MM.1S (cell line): ENCODE results near the gene SLC51A.

ENCODE experiments used
- DNase-seq: peaks from one replicate; pipeline ENCODE4 v3.0.0-alpha.2; 2015
- H2AFZ ChIP-seq: fragments of 300-600 bp; sonication (generic); 2 replicates; pipeline ENCODE4 v1.6.0; 2016; ENCODE audit warnings: antibody characterized with exemption, low read length
- H3F3A ChIP-seq: fragments of 300-600 bp; sonication (generic); 2 replicates; pipeline ENCODE4 v1.6.1; 2016; ENCODE audit warnings: mild to moderate bottlenecking, antibody characterized with exemption, low read length, moderate library complexity, mixed read lengths; ENCODE audit not compliant: insufficient read depth
- H3K27ac ChIP-seq: fragments of 300-600 bp; sonication (generic); 2 replicates; pipeline ENCODE4 v1.5.1; 2016; ENCODE audit warnings: mild to moderate bottlenecking, low read length
- H3K27me3 ChIP-seq: fragments of 300-600 bp; sonication (generic); replicated peaks from 2 replicates; pipeline ENCODE4 v1.6.0; 2016; ENCODE audit warnings: low read length; ENCODE audit not compliant: insufficient read depth
- H3K36me3 ChIP-seq: fragments of 300-600 bp; sonication (generic); replicated peaks from 2 replicates; pipeline ENCODE4 v1.6.1; 2016; ENCODE audit warnings: mild to moderate bottlenecking, low read length, mixed read lengths; ENCODE audit not compliant: insufficient read depth
- H3K4me1 ChIP-seq: fragments of 300-600 bp; sonication (generic); 2 replicates; pipeline ENCODE4 v1.6.1; 2016; ENCODE audit warnings: low read length, mixed read lengths
- H3K4me2 ChIP-seq: fragments of 300-600 bp; sonication (generic); 2 replicates; pipeline ENCODE4 v1.6.0; 2016; ENCODE audit warnings: low read depth, low read length
- H3K4me3 ChIP-seq: fragments of 300-600 bp; sonication (generic); 2 replicates; pipeline ENCODE4 v1.5.1; 2016; ENCODE audit warnings: low read length, mixed read lengths
- H3K79me2 ChIP-seq: fragments of 300-600 bp; sonication (generic); 2 replicates; pipeline ENCODE4 v1.6.1; 2016; ENCODE audit warnings: mixed run types, low read length, mixed read lengths
- H3K9ac ChIP-seq: fragments of 300-600 bp; sonication (generic); 2 replicates; pipeline ENCODE4 v1.6.1; 2016; ENCODE audit warnings: low read length, mixed read lengths
- H3K9me2 ChIP-seq: fragments of 300-600 bp; sonication (generic); replicated peaks from 2 replicates; pipeline ENCODE4 v1.6.1; 2016; ENCODE audit warnings: mild to moderate bottlenecking, low read length, mixed read lengths; ENCODE audit not compliant: insufficient read depth
- H3K9me3 ChIP-seq: fragments of 300-600 bp; sonication (generic); replicated peaks from 2 replicates; pipeline ENCODE4 v1.6.1; 2016; ENCODE audit warnings: mild to moderate bottlenecking, low read length, mixed read lengths; ENCODE audit not compliant: insufficient read depth
- H4K20me1 ChIP-seq: fragments of 300-600 bp; sonication (generic); 2 replicates; pipeline ENCODE4 v1.6.1; 2016; ENCODE audit warnings: mild to moderate bottlenecking, low read length, moderate library complexity, mixed read lengths; ENCODE audit not compliant: insufficient read depth
- EZH2 ChIP-seq: fragments of 300-600 bp; sonication (generic); optimal IDR thresholded peaks from 2 replicates; pipeline ENCODE3; 2017; ENCODE audit warnings: low read depth, mild to moderate bottlenecking, antibody characterized with exemption, low read length, mixed read lengths
- EZH2phosphoT487 ChIP-seq: fragments of 300-600 bp; sonication (generic); IDR thresholded peaks from 2 replicates; pipeline ENCODE4 v1.6.1; 2018; ENCODE audit warnings: antibody characterized with exemption, low read length
- TF ChIP-seq, protein P1 (sequence below): fragments of 300-600 bp; sonication (generic); IDR thresholded peaks from 2 replicates; pipeline ENCODE4 v1.5.1; 2016; ENCODE audit warnings: antibody characterized with exemption, low read length, mixed read lengths

The SLC51A gene

DNA sequence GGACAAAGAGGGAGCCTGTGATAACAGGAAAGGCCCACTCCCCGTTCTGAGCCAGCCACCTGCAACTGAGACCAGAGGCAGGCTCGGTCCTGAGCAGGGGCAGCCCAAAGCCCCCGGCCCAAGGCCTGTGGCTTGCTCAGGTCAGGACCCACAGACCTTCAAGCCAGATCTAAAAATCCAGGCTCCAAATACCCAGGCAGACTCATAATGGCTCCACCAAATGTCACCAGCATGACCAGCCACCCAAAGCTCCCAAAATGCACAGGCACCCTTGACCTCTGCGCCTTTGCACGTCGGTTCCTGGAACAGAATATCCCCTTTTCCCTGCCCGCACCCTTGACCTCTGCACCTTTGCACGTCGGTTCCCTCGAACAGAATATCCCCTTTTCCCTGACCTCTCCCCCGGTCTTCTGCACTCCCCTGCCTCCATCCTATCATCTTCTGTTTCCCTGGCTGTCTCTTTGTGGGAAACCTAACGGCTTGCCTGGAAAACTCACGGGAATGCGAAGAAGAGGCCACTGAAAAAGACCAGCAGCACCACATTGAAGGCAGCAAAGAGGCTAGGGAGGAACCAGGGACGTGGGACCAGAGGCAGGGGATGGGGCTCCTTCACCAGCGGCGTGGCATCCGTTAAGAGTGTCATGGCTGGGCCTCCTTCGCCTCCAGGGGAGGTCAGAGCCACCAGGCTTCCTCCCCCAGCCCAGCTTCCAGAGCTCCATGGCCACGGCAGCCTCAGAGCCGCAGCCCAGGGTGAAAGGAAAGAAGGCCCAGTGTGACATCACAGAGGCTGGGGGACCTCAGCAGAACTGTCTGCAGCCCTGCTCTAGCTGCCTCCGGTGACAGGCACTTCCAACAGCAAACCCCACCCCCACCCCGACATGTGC lies 5.4 kb upstream of the SLC51A start, which contains the start of gene ZDHHC19:
TSS of gene ZDHHC19 (minus strand) at position 728 of the 884 bp plus-strand sequence. CDS start at position 643, 85 bp downstream.
- TF ChIP-seq, protein P1, sequence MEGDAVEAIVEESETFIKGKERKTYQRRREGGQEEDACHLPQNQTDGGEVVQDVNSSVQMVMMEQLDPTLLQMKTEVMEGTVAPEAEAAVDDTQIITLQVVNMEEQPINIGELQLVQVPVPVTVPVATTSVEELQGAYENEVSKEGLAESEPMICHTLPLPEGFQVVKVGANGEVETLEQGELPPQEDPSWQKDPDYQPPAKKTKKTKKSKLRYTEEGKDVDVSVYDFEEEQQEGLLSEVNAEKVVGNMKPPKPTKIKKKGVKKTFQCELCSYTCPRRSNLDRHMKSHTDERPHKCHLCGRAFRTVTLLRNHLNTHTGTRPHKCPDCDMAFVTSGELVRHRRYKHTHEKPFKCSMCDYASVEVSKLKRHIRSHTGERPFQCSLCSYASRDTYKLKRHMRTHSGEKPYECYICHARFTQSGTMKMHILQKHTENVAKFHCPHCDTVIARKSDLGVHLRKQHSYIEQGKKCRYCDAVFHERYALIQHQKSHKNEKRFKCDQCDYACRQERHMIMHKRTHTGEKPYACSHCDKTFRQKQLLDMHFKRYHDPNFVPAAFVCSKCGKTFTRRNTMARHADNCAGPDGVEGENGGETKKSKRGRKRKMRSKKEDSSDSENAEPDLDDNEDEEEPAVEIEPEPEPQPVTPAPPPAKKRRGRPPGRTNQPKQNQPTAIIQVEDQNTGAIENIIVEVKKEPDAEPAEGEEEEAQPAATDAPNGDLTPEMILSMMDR: no peak
- TF ChIP-seq EZH2phosphoT487 (no peak), EZH2 (no peak)
- Histone ChIP-seq H3K9me3 (no peaks in the 10 kb centered on the region), H3K4me2 (no peak within 1 kb of the TSS), H3K36me3 (no peaks in the 10 kb centered on the region), H3K9ac (no peak within 1 kb of the TSS), H3K27me3 (no peaks in the 10 kb centered on the region; the same call in 1 of the 2 replicates), H3K9me2 (no peaks in the 10 kb centered on the region), H2AFZ (no peak within 1 kb of the TSS), H3K4me3 (no peak within 1 kb of the TSS), H3K79me2 (no peaks in the 10 kb centered on the region), H3K4me1 (no peaks in the 10 kb centered on the region), H4K20me1 (no peaks in the 10 kb centered on the region), H3F3A (no peaks in the 10 kb centered on the region), H3K27ac (no peak within 1 kb of the TSS)
- no peak for DNase-seq

DNA sequence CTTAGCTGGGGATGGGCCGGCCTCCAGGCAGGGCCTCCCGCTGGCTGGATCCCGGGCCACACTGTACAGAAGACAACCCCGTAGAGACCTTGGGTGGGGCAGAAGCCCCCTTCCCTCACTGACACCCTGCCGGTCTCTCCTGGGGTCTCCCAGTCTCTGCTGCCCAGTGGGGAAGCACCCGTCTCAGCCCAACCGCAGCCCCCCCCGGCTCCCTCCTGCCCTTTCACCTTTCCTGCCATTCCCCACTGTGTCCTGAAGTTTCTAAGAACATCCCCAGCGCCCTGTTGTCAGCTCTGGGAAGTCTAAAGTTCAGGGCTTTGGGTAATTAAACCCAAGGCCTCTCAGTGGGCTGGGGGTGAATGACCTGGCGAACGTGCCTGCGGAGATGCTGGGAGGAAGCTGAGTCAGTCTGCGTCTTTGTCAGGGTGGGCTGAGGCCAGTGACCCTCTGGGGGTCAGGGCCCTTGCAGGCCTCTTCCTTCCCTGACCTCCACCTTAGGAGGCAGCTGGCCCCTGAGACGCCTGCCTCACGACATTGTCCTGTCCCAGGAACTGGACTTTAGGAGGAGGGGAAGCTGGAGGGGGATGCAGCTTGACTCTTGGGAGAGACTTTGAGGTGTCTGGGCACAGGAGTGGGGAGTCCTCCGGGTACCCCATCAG lies 1.4 kb upstream of the SLC51A start:
- DNase-seq: no peak

DNA sequence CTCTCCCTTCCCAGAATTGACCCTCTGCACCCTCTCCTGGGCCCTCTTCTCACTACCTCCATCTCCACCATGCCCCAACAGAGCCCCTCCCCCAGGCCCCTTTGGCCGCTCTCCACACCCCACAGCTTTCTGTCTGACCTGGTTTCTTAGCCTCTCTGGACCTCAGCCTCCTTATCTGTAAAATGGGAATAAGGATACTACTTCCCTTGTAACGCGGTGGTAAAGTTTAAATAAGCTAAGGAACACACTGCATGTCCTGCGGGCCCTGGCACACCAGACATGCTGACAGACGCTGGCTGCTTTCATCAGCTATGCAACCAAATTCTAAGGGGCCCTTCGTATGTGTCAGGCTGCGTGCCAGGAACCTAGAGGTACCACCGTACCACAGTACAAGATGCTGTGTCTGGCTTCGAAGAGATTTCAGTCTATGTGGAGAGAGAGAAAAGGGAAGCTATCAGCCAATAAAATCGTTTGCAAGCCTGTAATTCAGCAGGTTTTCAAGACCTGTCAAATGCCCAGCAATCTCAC lies 777 bp upstream of the SLC51A start:
- Histone ChIP-seq H3K36me3 (no peaks in the 10 kb centered on the region), H3K9ac (no peak overlapping the region), H4K20me1 (no peaks in the 10 kb centered on the region), H3K4me3 (no peak overlapping the region), H3K4me1 (peaks cover 9% of the 10 kb centered on the region; the same call in 1 of the 2 replicates), H2AFZ (no peak overlapping the region), H3K9me2 (no peaks in the 10 kb centered on the region), H3K79me2 (no peaks in the 10 kb centered on the region), H3K9me3 (no peaks in the 10 kb centered on the region), H3F3A (no peaks in the 10 kb centered on the region), H3K27ac (no peak overlapping the region), H3K27me3 (peaks cover 3% of the 10 kb centered on the region; the same call in 1 of the 2 replicates), H3K4me2 (no peak overlapping the region)
- no peak for DNase-seq
- no peak for TF ChIP-seq EZH2phosphoT487
- TF ChIP-seq, protein P1: no peak
- no peak for TF ChIP-seq EZH2

More for the DNA sequence above, 1.4 kb upstream of the SLC51A start:
- peaks cover 3% of the 10 kb centered on the region; the same call in 1 of the 2 replicates for H3K27me3 ChIP-seq
- H3K36me3 ChIP-seq: no peaks in the 10 kb centered on the region
- no peaks in the 10 kb centered on the region for H3K79me2 ChIP-seq
- no peak overlapping the region for H3K9ac ChIP-seq
- no peak overlapping the region for H3K4me3 ChIP-seq
- H3F3A ChIP-seq: no peaks in the 10 kb centered on the region
- no peak overlapping the region for H2AFZ ChIP-seq
- H3K9me2 ChIP-seq: no peaks in the 10 kb centered on the region
- no peak overlapping the region for H3K4me2 ChIP-seq
- no peaks in the 10 kb centered on the region for H3K9me3 ChIP-seq
- H4K20me1 ChIP-seq: no peaks in the 10 kb centered on the region
- TF ChIP-seq, protein P1: no peak
- TF ChIP-seq EZH2phosphoT487 (no peak), EZH2 (no peak)
- no peak overlapping the region for H3K27ac ChIP-seq
- H3K4me1 ChIP-seq: peaks cover 9% of the 10 kb centered on the region; the same call in 1 of the 2 replicates
